DOHH2 (cell line): ENCODE data around the gene VGF.

Experiments
- H3F3A ChIP-seq: fragments of 200-600 bp; sonication (generic), shearing (Covaris generic); 2 replicates; pipeline ENCODE4 v1.6.0; 2016; ENCODE audit warnings: antibody characterized with exemption, mild to moderate bottlenecking; ENCODE audit not compliant: control insufficient read depth, insufficient read depth
- H3K27ac ChIP-seq: fragments of 200-600 bp; sonication (generic); 2 replicates; pipeline ENCODE4 v1.5.1; 2014; ENCODE audit warnings: low read depth, mild to moderate bottlenecking, low read length, moderate library complexity
- H3K27me3 ChIP-seq: fragments of 200-600 bp; sonication (generic); 2 replicates; pipeline ENCODE4 v1.6.1; 2014; ENCODE audit warnings: mild to moderate bottlenecking, low read length, mixed read lengths; ENCODE audit not compliant: control insufficient read depth
- H3K36me3 ChIP-seq: fragments of 200-600 bp; sonication (generic); 2 replicates; pipeline ENCODE4 v1.6.1; 2014; ENCODE audit warnings: mild to moderate bottlenecking, low read length, moderate library complexity, mixed read lengths; ENCODE audit not compliant: control insufficient read depth
- H3K4me1 ChIP-seq: fragments of 200-600 bp; sonication (generic); 2 replicates; pipeline ENCODE4 v1.6.1; 2014; ENCODE audit warnings: mild to moderate bottlenecking, low read length, mixed read lengths; ENCODE audit not compliant: control insufficient read depth
- H3K4me2 ChIP-seq: fragments of 200-600 bp; sonication (generic); 2 replicates; pipeline ENCODE4 v1.6.0; 2014; ENCODE audit warnings: mild to moderate bottlenecking, low read length, moderate library complexity
- H3K4me3 ChIP-seq: fragments of 200-600 bp; sonication (generic); 2 replicates; pipeline ENCODE4 v1.5.1; 2014; ENCODE audit warnings: mild to moderate bottlenecking, low read length, mixed read lengths
- H3K79me2 ChIP-seq: fragments of 200-600 bp; sonication (generic); 2 replicates; pipeline ENCODE4 v1.6.1; 2014; ENCODE audit warnings: mild to moderate bottlenecking, low read length, mixed read lengths; ENCODE audit not compliant: control insufficient read depth
- H3K9me2 ChIP-seq: fragments of 200-600 bp; sonication (generic); replicated peaks from 2 replicates; pipeline ENCODE4 v1.6.1; 2014; ENCODE audit warnings: mild to moderate bottlenecking, low read length, mixed read lengths; ENCODE audit not compliant: control insufficient read depth
- H3K9me3 ChIP-seq: fragments of 200-600 bp; sonication (generic); 2 replicates; pipeline ENCODE4 v1.6.1; 2014; ENCODE audit warnings: antibody characterized with exemption, low read length, mixed read lengths; ENCODE audit not compliant: control insufficient read depth, insufficient read depth
- H4K20me1 ChIP-seq: fragments of 200-600 bp; sonication (generic); 2 replicates; pipeline ENCODE4 v1.6.0; 2014; ENCODE audit warnings: low read depth, mild to moderate bottlenecking, antibody characterized with exemption, low read length, moderate library complexity; ENCODE audit not compliant: control insufficient read depth, insufficient read depth
- EZH2phosphoT487 ChIP-seq: fragments of 200-600 bp; sonication (generic); IDR thresholded peaks from 2 replicates; pipeline ENCODE4 v1.6.1; 2017; ENCODE audit warnings: borderline replicate concordance, mild to moderate bottlenecking, antibody characterized with exemption, low read length, moderate library complexity, mixed read lengths
- TF ChIP-seq, protein P1 (sequence below): fragments of 200-600 bp; sonication (generic); IDR thresholded peaks from one replicate; pipeline ENCODE4 v1.5.1; 2014; ENCODE audit warnings: antibody characterized with exemption, mild to moderate bottlenecking, low read depth, low read length; ENCODE audit not compliant: poor library complexity, severe bottlenecking

Gene VGF

DNA sequence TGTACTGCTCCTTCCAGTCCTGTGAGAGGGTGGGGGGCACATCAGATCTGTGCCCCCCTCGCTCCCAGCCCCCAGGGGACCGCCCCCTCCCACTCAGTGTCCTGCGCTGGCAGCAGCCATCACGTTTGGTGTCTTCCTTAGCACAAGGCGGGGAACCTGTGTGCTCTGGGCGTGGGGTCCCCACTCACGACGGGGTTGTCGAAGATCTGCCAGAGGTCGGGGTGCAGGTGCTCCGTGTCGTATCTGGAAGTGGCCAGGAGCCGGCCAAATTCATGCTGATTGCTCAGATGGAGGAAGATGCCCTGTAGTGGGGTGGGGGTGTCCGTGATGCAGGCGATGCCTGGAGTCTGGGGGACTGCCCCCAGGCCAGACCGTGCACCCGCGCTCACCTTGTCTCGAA is 44.8 kb upstream of the VGF start:
- H3K79me2 ChIP-seq: no peaks in the 10 kb centered on the region
- TF ChIP-seq, protein P1, sequence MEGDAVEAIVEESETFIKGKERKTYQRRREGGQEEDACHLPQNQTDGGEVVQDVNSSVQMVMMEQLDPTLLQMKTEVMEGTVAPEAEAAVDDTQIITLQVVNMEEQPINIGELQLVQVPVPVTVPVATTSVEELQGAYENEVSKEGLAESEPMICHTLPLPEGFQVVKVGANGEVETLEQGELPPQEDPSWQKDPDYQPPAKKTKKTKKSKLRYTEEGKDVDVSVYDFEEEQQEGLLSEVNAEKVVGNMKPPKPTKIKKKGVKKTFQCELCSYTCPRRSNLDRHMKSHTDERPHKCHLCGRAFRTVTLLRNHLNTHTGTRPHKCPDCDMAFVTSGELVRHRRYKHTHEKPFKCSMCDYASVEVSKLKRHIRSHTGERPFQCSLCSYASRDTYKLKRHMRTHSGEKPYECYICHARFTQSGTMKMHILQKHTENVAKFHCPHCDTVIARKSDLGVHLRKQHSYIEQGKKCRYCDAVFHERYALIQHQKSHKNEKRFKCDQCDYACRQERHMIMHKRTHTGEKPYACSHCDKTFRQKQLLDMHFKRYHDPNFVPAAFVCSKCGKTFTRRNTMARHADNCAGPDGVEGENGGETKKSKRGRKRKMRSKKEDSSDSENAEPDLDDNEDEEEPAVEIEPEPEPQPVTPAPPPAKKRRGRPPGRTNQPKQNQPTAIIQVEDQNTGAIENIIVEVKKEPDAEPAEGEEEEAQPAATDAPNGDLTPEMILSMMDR: no peak
- no peak for TF ChIP-seq EZH2phosphoT487
- H3K4me2 ChIP-seq: no peak overlapping the region

DNA sequence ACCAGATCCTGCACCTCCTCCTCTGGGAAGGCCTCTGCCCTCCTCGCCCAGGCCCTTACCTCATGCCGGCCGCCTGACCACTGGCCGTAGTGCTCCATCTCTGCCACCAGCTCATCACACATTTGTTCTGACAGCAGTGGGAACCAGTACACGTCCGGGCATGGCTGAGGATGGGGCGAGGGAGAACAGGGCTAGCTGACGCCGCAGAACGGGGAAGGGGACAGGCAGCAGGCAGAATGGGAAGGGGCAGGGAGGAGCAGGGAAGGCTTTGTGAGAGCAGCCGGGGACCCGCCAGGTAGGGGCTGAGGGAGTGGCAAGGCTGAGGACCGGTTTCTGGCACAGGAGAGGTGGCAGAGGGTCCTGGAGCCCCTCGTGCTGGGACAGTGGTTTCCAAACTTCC is 43.4 kb upstream of the VGF start:
- Histone ChIP-seq H3K27me3 (no peaks in the 10 kb centered on the region), H3K9me3 (no peaks in the 10 kb centered on the region), H3F3A (no peaks in the 10 kb centered on the region), H3K9me2 (no peaks in the 10 kb centered on the region), H4K20me1 (no peaks in the 10 kb centered on the region), H3K36me3 (no peaks in the 10 kb centered on the region; the same call in 1 of the 2 replicates), H3K4me3 (no peak overlapping the region), H3K79me2 (no peaks in the 10 kb centered on the region), H3K27ac (no peak overlapping the region), H3K4me2 (no peak overlapping the region), H3K4me1 (peaks cover 3% of the 10 kb centered on the region)
- TF ChIP-seq EZH2phosphoT487: no peak
- TF ChIP-seq, protein P1: no peak

More for the DNA sequence above, 44.8 kb upstream of the VGF start:
- Histone ChIP-seq H3K27me3 (no peaks in the 10 kb centered on the region), H3K27ac (no peak overlapping the region), H3K4me1 (no peaks in the 10 kb centered on the region), H3K9me3 (no peaks in the 10 kb centered on the region), H3K9me2 (no peaks in the 10 kb centered on the region), H4K20me1 (no peaks in the 10 kb centered on the region), H3K4me3 (no peak overlapping the region), H3K36me3 (no peaks in the 10 kb centered on the region; the same call in 1 of the 2 replicates), H3F3A (no peaks in the 10 kb centered on the region)

DNA sequence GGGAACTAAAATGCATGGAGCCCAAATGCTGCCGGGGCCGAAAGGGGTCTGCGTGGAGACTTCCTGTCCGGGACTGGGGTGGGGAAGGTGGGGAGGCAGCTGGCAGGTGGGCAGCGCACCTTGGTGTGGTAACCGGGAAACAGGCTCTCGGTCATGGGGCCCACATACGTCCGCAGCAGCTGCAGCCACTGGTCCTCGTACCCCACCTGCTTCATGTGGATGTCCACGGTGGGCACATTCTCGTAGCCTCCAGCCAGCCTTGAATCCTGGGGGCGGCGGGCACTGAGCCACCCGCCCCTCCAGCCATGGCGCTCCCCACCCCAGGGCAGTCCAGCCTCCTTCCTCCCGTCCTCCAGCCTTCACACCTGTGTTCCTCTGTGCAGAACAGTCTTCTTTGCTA is 42.1 kb upstream of the VGF start:
- Histone ChIP-seq H3K9me3 (no peaks in the 10 kb centered on the region), H3K27me3 (no peaks in the 10 kb centered on the region), H3F3A (no peaks in the 10 kb centered on the region), H3K4me2 (no peak overlapping the region), H3K27ac (no peak overlapping the region), H3K79me2 (no peaks in the 10 kb centered on the region), H3K36me3 (no peaks in the 10 kb centered on the region; the same call in 1 of the 2 replicates), H3K4me1 (peaks cover 10% of the 10 kb centered on the region), H3K9me2 (no peaks in the 10 kb centered on the region), H4K20me1 (no peaks in the 10 kb centered on the region), H3K4me3 (no peak overlapping the region)
- TF ChIP-seq, protein P1: no peak
- TF ChIP-seq EZH2phosphoT487: no peak
